C1 segment of cervical spinal cord (tissue), 14 donors: ENCODE data around the gene SPSB4.
A peak's percentile ranks its signal among the peaks of the same experiment; 100 is the strongest.
"Not testable (repeated sequence)": the region's sequence is repeated elsewhere in the genome, so short reads cannot be mapped to it uniquely, and the experiment has no call there.

Experiments used
- DNase-seq, 14 donors: peaks; one replicate each; lab custom pipeline; 2025; lab: John Stamatoyannopoulos, UW

SPSB4 gene

DNA sequence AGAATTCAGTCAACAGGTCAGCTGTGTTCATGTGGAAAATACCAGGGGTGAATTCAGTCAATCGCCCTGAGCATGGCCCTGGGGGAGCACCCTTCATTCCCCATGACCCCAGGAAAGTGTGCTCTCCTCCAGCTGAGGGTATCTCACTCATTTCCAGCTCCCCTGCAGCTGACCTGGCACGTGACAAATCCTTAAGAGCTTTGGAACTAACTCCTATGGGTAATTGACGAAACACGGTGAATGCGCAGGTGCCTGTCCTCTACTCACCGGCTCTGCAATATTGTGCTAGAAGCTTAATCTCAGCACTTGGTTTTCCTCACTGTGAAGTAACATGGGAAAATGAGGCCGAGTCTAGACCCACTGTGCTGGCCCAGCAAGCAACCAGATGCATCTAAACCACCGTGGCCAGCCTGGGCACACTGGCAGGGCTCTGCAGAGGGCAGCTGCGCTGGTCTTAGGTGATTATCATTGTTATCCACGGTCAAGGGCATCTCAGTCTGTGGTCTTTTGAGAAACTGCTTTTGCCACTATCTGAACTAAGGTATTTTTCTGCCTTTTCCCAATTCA lies 63.1 kb downstream of the SPSB4 start:
- no peak for DNase-seq

DNA sequence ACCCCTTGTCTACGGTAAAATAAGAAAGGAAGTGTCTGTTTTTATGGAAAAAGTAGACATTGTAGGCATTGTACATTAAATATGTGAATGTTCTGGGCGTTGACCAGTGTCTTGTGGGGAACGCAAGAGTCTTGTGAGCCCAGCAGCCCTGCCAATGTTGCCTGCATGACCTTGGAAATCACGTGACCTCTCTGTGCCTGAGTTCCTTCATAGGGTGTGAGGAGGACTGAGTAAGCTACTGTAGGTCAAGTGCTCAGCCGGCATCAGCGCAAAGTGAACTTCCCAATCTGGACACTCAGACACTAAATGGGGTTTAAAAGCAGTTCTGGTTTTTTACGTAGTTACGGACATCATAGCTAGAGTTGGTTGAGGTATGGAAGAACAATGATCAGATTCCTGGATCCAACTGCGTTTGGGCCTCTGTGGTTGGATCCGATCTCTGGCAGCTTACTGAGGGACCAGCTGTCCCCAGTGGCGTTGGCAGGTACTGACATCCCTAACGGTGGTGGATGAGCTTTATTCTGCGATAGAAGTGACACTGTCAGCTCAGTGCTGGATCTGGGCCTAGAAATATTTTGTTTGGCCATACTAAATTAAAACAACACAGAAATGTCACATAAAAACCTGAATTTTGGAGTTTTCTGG lies 63.8 kb downstream of the SPSB4 start:
- peak in 1 of 14 donors; percentile 7 for DNase-seq

DNA sequence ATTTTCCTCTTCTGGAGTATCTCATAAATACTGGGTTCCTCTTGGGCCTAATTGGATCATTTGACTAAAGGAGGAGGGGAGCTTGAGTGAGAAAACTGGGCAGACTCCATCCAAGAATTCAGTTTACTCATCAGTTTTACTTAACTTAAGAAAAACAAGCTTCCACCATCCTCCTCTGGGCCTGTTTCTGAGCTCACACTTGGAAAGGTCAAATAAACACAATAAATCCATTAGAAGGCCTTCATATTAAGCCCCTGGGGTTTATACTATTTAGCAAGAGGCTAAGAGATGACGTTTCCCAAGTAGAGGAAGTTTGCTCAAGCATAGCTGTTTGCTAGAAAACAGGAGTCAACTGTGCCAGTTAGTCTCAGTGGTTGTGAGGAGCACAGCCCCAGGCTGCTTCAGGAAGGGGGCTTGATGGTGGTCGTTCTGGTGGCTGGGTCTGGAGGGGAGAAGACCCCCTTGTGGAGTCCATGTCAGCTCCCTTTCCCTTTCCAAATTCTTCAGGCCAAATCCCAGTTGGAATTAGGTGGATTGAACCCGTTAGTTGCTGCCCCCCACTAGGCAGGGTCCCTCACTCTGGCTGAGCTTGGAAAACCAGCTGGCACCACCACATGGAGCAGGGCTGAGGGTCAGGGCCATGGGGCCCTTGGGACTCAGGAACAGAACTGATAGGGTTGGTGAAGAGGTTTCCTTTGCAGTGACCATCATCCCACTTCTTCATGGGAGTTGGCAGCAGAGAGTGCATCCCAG lies 64.8 kb downstream of the SPSB4 start:
- no peak for DNase-seq

DNA sequence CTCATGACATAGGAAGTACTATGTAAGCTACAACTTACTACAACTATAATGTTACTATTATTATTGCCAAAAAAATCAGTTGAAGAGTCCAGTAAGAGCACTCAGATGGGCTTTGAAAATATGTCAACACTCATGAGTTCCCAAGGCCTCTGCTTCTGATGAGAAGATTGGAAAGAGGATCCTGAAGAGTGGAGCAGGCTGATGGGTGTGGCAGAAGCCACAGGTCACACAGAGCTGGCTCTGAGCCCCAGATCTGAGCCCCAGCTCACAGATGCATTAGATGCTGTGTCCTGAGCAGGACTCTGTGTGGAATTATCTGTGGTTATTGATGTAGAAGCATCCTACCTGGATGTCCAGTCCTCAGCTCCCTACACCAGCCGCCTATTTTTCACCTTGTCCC lies 65.6 kb downstream of the SPSB4 start:
- DNase-seq = no peak

DNA sequence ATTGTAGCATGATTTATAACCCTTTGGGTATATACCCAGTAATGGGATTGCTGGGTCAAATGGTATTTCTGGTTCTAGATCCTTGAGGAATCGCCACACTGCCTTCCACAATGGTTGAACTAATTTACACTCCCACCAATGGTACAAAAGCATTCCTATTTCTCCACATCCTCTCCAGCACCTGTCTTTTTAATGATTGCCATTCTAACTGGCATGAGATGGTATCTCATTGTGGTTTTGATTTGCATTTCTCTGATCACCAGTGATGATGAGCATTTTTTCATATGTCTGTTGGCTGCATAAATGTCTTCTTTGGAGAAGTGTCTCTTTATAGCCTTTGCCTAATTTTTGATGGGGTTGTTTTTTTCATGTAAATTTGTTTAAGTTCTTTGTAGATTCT lies 66.8 kb downstream of the SPSB4 start:
- DNase-seq = not testable (repeated sequence)

DNA sequence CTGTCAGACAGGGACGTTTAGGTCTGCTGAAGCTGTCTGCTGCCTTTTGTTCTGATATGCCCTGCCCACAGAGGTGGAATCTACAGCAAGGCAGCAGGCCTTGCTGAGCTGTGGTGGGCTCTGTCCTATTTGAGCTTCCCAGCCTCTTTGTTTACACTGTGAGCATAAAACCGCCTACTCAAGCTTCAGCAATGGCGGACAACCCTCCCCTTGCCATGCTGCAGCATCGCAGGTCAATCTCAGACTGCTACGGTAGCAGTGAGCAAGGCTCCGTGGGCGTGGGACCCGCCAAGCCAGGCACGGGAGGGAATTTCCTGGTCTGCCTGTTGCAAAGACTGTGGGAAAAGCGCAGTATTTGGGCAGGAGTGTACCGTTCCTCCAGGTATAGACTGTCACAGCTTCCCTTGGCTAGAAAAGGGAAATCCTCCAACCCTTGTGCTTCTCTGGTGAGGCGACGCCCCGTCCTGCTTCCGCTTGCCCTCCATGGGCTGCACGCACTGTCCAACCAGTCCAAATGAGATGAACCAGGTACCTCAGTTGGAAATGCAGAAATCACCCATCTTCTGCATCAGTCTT lies 71.4 kb downstream of the SPSB4 start:
- DNase-seq = no peak

DNA sequence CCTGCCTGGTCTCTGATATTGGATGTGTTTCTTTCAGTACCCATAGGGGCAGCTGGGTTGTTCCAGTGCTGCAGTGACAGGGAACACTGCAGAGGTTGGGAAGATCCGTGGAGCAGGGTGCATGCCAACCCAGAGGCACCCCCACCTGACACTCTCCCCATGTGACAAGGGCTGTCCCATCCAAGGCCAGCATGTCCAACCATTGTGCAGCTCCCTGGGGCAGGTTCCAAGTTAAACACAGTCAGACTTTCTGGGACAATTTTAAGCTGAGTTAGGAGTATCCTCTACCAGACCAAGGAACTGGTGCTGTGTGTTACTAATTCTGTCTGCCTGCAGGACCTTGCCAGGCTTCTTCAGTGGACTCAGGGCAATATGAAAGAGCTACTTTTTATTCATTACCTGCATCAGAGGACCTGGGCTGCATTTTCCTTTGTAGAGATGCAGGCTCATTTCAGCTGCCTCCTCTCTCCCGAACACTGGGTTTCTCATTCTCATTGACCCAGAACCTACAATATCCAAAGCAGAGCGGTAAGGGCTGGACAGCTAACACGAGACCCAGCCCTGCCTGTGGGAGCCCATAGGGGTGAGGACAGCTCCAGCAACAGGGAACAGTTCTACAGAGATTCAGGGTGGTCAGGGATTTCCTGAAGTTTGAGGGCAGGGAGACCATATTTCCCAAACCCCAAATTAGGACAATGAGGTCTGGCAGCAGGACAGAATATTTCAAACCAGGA lies 72.7 kb downstream of the SPSB4 start:
- peak in 1 of 14 donors; percentile 15 for DNase-seq

DNA sequence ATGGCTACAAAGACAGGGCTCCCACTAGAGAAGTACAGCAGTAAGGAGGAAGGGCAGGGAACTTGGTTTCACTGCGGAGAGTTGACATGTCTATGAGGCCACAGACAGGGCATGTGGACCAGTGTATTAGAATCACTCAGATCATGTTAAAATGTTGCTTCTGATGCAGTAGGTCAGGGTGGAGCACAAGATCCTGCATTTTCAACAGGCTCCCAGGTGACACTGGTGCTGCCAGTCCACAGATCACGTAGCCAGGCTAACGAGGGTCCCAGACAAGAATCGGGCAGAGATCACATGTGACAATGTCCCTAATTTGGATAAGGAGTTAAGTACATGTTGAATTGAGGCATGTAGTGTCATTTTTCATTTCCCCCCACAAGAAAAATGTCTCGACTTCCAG lies 73.6 kb downstream of the SPSB4 start:
- no peak for DNase-seq

DNA sequence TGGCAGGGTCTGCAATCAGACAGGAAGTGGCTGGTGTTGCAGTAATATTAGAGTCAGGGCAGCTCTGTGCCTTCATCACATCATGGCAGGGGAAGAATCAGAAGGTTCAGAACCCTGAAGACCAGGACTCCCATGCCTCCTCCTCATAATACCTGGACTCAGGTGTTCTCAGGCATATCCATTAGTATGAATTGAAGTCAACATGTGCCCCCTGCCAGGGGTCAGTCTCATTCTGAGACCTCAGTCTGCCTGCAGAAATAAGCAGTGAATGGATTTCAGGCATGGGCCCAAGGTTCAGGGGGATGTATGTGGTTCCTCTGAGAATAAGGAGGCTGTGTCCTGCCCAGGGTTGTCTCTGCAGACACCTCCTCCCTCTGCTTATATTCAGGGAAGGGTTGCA lies 74.2 kb downstream of the SPSB4 start:
- no peak for DNase-seq

DNA sequence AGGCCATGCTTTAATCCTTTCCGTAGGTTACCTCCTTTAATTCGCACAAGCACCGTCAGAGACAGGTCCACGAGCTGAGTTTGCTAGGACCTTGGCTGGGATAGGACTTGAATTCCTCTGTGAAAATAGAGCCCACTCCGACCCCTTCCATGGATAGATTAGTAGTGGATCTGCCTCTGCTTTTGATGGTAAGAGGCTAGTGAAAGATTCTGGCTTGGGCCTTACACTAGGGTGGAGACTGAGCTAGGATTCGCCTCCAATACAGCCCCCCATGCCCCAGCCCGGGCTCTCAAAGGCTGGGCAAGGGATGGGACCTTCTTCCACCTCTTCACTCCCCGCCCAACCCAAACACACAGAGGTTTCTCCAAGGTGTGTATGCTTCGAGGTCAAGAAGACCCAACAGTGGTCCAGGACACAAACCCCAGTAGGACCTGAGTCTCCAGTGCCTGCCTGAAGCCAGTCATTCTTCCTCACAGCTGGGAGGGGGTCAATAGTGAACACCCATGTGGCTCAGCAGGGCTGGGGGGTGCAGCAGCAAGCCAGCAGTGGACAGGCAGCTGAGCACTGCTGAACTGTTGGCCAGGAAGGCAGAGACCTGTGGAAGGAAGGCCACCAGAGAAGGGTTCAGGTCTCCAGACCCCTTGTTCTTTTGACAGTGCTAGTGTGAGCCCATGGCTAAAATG lies 75.7 kb downstream of the SPSB4 start:
- DNase-seq = no peak

DNA sequence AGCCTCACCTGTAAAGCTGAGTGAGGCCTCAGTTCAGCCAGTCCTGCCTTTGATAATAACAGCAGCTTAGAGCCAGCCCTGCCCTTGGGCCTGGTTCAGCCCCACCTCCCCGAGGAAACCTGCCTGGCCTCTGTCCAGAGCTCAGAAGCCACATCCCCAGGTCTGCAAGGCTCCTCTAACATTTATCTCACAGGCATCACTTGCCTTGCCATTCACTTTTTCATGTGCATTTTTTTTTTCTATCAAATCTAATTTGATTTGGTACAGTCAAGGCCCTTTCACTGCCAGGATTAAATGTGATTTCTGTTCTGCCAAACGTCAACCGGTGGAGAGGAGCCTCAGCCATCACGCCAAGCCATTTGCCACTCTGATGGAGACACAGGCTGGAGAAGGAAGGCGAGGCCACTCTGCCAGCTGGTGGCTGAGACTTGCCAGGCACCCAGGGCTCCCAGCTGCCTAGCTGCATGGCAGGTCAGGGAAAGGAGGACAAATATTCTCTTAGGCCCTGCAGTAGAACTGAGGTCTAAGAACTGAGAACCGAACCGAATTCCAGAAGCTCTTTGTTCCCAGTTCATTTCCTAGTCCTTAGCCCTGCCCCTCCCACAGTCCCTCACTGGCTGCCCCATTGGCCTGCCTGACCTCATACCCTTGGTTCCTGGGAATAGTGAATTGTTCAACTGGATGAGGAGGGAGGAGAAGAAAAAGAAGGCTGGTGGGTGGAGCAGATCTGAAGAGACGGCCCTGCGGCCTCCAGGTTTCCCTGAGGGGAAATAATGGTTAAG lies 76.4 kb downstream of the SPSB4 start:
- DNase-seq = peak in 2 of 14 donors; percentile 18 to 97

DNA sequence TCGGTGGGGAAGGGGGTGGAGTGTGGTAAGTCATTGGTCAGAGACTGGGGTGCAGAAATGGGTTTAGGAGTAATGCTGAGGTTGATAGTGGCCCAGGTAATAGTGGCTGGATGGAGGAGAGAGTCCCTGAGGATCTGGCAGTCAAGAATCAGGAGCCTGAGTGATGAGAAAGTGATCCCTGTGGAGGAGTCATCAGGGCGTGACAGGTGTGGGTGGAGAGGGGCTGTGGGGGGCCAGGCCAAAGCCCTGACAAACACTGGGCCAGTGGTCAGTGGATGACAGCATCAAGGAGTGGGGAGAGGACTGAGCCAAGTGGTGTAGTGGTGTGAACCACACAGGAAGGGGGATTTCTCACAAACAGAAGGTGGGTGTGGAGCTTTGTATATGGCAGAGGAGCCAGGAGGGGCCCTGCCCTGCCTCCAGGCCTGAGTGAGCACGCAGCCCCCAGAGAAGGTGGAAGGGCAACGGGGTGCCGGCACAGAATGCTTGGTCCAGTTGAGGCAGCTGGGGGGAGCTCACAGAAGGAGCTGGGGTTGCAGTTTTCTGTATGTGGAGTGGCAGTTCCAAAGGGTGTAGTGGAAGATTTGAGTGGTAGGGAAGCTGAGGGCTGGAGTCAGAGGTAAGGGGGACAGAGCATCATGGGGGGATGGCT lies 77.1 kb downstream of the SPSB4 start:
- DNase-seq = no peak

DNA sequence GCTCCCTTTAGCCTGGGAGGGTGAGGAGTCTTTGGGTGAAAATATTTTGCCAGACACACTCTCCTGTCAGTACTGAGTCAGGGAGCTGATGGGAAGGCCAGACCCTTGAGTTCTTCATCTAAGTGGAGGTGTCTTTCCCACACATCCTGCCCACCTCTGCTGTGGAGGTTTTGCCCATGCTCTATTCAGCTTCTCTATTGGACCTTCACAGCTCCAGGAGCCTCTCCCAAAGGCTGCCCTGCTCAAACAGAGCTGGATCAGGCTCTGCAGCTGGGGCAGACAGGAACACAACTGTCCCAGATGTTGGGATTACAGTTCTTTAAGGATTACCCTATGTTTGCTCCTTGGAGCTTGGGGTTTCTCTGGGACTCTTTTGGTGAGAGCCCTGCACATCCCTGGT lies 77.9 kb downstream of the SPSB4 start:
- no peak for DNase-seq

DNA sequence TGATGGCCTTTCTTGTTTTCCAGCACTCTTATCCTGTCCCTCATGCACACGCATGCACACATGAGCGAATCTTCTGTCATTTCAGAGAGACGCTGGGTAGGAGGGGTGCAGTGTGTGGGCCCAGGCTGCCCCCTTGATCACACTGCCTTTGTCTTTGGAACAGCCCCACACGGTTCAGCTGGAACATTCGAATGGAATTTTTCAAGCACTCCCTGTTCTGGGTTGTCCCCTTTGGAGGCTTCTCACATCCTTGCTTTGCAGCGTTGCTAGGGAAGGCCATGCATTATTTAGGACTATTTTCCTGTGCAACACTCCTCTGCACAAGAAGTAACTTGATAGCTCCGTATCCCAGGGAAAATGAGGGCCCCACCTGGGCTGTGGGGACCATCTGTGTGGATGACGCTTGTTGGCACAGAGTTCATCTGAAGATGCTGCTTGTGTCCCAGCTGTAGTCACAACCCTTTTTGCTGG lies 78.4 kb downstream of the SPSB4 start:
- no peak for DNase-seq

DNA sequence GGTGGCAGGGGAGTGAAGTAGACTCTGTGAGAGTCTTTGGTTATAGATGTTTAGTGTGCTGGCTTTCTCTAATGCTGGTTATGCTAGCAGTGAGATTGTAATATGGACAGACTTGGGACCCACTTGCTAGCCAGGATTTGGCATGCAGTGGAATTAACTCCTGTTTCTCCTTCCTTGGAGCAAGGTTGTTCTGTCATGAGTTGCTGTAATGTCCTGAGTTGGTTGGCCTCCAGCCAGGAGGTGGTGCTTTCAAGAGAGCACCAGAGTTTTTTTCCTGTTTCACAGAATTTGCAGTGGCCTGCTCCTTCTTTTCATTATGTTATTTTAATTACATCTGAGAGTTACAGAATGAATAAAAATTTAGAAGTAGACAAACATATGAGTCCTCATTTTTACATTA lies 92.4 kb downstream of the SPSB4 start:
- no peak for DNase-seq

DNA sequence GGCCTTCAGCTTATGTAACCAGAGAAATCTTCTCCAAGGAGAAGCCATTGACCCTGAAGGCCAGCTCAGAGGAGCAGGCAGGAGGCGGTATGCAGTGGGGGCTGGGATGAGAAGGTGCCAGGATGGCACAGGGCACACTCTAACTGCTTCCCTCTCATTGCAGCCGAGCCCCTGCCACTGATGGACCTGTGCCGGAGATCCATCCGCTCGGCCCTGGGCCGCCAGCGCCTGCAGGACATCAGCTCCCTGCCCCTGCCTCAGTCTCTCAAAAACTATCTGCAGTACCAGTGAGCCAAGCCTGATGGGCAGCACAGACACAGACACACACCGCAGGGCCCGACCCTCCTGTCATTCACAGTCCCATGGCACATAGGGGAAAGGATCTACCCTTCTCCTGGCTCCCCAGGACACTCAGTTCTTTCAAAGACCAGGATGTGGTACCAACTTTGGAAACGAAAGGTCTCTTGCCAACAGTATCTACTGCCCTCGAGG lies 95.9 kb downstream of the SPSB4 start:
- no peak for DNase-seq

DNA sequence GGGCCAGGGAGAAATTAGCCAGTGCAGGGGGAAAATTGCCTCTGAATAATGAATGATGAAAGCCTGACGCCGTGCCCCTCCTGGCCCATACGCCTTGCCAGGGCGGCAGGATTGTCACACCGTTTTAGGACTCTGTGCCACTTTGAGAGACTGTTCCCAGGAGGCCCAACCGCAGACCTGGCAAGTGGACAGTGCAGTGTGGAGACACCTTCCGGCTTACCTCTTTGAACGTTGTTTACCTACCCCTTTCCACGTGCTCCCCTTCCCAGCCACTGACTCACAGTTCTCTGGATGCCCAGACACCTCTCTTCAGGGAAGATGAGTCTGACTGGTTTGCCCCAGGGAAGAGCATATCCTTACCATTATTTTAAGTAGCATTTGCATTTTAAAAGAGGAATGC lies 96.5 kb downstream of the SPSB4 start:
- DNase-seq = no peak

DNA sequence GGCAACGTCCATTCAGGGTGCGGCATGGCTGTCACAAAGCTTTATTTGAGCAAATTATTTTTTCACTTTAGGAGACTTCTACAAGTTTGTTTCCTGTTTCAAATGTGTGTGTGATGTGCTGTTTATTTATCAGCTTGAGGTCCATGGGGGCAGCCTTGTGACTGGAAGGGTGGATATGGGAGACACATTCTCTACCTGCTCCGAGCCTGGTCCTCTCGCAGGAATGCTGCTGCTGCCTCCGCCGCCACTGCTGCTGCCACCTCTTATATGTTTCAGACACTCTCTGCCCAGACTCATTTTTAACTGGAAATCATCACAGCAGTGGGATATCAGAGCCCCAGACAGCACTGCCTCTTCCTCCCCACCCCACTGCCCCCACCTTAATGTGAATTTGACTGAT lies 97.0 kb downstream of the SPSB4 start:
- no peak for DNase-seq

DNA sequence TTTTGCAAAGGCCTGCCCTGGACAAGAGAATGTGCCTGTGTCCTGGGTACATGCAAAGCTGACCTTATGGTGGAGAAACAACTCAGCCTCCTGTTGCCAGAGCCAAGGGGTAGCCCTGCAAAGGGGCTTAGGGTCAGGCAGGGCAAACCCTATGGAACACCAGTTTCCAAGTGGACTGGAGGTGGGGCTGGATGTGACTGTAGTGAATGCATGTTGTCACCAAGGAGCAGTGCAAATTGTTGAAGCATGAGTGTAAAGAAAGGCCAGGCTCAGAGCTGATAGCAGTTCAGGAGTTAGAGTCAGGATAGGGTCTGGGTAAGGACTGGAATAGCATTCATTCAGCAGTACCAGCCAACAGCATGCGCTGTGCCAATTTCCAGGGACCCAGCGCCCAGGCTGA lies 97.6 kb downstream of the SPSB4 start:
- DNase-seq = no peak
